Neutrophil (primary cell): ENCODE measurements around the gene FRRS1.

Source experiments
- H3K27ac ChIP-seq: fragments of 200-600 bp; sonication (generic); 2 replicates; pipeline ENCODE4 v1.5.1; 2016; ENCODE audit warnings: mild to moderate bottlenecking, moderate library complexity
- H3K27me3 ChIP-seq: fragments of 200-600 bp; sonication (generic); 2 replicates; pipeline ENCODE4 v1.6.0; 2016; ENCODE audit warnings: mild to moderate bottlenecking
- H3K36me3 ChIP-seq: fragments of 200-600 bp; sonication (generic); 2 replicates; pipeline ENCODE4 v1.5.1; 2017
- H3K4me1 ChIP-seq, 2 experiments: fragments of 200-600 bp in 1 of 2; sonication (generic) in 1 of 2; 1 replicate in 1 of 2; 2 replicates in 1 of 2; pipeline versions ENCODE4 v1.5.1 to v1.6.1; 2013 to 2016; ENCODE audit warnings: low read depth in 1 of 2, low read length in 1 of 2, mild to moderate bottlenecking in 1 of 2, moderate library complexity in 1 of 2; ENCODE audit not compliant: control insufficient read depth in 1 of 2, insufficient read depth in 1 of 2
- H3K4me3 ChIP-seq, 2 experiments: fragments of 200-600 bp in 1 of 2; sonication (generic) in 1 of 2; 1 replicate in 1 of 2; 2 replicates in 1 of 2; pipeline ENCODE4 v1.5.1; 2013 to 2016; ENCODE audit warnings: low read depth in 1 of 2, low read length in 1 of 2, mild to moderate bottlenecking in 1 of 2, moderate library complexity in 1 of 2
- H3K9me3 ChIP-seq: fragments of 200-600 bp; sonication (generic); 2 replicates; pipeline ENCODE4 v1.5.1; 2016
- TF ChIP-seq, protein P1 (sequence below): fragments of 200-600 bp; sonication (generic); IDR thresholded peaks from 2 replicates; pipeline ENCODE4 v1.5.1; 2016; ENCODE audit warnings: antibody characterized with exemption

The FRRS1 gene

GRCh38 chr1:99728494-99729235 lies 37.8 kb downstream of the FRRS1 start:
- H3K27ac ChIP-seq, result no peak overlapping the region
- no peak overlapping the region for H3K4me3 ChIP-seq
- H3K9me3 ChIP-seq, result no peaks in the 10 kb centered on the region
- TF ChIP-seq, protein P1, sequence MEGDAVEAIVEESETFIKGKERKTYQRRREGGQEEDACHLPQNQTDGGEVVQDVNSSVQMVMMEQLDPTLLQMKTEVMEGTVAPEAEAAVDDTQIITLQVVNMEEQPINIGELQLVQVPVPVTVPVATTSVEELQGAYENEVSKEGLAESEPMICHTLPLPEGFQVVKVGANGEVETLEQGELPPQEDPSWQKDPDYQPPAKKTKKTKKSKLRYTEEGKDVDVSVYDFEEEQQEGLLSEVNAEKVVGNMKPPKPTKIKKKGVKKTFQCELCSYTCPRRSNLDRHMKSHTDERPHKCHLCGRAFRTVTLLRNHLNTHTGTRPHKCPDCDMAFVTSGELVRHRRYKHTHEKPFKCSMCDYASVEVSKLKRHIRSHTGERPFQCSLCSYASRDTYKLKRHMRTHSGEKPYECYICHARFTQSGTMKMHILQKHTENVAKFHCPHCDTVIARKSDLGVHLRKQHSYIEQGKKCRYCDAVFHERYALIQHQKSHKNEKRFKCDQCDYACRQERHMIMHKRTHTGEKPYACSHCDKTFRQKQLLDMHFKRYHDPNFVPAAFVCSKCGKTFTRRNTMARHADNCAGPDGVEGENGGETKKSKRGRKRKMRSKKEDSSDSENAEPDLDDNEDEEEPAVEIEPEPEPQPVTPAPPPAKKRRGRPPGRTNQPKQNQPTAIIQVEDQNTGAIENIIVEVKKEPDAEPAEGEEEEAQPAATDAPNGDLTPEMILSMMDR, result no peak
- no peaks in the 10 kb centered on the region for H3K36me3 ChIP-seq
- no peaks in the 10 kb centered on the region for H3K27me3 ChIP-seq
- H3K4me1 ChIP-seq, result no peaks in the 10 kb centered on the region

DNA sequence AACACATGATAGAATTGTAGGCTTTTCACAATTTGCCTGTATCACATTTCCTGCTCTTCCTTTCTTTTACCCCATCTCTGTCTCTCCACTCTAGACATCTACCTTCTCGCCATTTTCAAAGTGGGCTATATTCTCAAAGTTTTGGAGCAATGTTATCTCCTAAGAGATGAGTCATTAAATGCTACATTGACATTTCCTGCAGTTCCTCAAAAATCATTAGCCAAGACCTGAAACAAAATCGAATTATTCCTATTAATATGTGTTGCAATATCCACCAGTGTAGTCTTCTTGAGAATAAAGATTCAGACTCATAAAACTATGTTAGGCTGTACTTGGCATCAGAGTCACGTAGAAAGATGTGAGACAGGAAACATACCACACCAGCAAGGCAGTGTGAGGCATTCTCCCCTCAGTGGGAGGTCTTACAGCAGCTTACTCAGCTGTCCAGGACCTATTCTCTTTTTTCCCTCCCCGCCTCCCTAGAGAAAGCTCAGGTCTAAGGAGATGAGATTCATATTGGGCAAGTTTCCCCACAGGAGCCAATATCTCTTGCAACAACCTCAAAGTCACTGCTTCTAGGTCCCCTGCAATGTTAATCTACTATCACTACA lies 38.8 kb downstream of the FRRS1 start:
- no peaks in the 10 kb centered on the region for H3K36me3 ChIP-seq
- no peak overlapping the region for H3K27ac ChIP-seq
- TF ChIP-seq, protein P1, result no peak
- H3K4me3 ChIP-seq, result no peak overlapping the region
- H3K4me1 ChIP-seq, result no peaks in the 10 kb centered on the region
- no peaks in the 10 kb centered on the region for H3K27me3 ChIP-seq
- no peaks in the 10 kb centered on the region for H3K9me3 ChIP-seq

DNA sequence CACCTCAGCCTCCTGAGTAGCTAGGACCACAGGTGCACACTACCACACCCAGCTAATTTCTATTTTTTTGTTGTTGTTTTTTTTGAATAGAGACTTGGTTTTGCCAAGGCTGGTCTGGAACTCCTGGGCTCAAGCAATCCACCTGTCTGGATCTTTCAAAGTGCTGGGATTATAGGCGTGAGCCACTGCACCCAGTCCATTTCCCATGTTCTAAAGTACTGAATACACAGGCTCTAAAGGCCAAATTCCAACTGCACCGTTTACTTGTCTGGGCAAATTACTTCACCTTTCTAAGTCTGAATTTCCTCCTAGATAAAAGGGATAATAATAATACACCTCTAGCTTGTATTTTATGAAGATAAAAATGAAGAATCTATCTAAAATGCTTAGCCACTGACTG lies 39.6 kb downstream of the FRRS1 start:
- no peak overlapping the region for H3K27ac ChIP-seq
- no peaks in the 10 kb centered on the region for H3K36me3 ChIP-seq
- H3K27me3 ChIP-seq, result no peaks in the 10 kb centered on the region
- TF ChIP-seq, protein P1, result no peak
- no peak overlapping the region for H3K4me3 ChIP-seq
- H3K9me3 ChIP-seq, result no peaks in the 10 kb centered on the region
- no peaks in the 10 kb centered on the region for H3K4me1 ChIP-seq

- H3K27ac ChIP-seq, result no peak overlapping the region
- no peaks in the 10 kb centered on the region for H3K4me1 ChIP-seq
- H3K9me3 ChIP-seq, result no peaks in the 10 kb centered on the region
- H3K27me3 ChIP-seq, result no peaks in the 10 kb centered on the region
- TF ChIP-seq, protein P1, result no peak
- H3K36me3 ChIP-seq, result no peaks in the 10 kb centered on the region
- H3K4me3 ChIP-seq, result no peak overlapping the region
These were observed 40.0 kb downstream of the FRRS1 start for GRCh38 chr1:99726407-99726806.

DNA sequence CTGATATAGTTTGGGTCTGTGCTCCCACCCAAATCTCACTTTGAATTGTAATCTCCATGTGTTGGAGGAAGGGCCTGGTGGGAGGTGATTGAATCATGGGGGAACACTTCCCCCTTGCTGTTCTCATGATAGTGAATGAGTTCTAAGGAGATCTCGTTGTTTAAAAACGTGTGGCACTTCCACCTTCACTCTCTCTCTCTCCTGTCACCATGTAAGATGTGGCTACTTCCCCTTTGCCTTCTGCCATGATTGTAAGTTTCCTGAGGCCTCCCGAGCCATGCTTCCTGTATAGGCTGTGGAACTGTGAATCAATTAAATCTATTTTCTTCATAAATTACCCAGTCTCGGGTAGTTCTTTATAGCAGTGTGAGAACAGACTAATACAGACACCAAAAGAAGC lies 40.4 kb downstream of the FRRS1 start:
- Histone ChIP-seq H3K4me3 (no peak overlapping the region), H3K27ac (no peak overlapping the region), H3K36me3 (no peaks in the 10 kb centered on the region), H3K9me3 (no peaks in the 10 kb centered on the region), H3K4me1 (no peaks in the 10 kb centered on the region), H3K27me3 (no peaks in the 10 kb centered on the region)
- TF ChIP-seq, protein P1, result no peak
